ENCODE results near the gene ATP11A.

ATP11A gene

GRCh38 chr13:112808377-112809140 is 118.7 kb downstream of the ATP11A start:
- in situ Hi-C loops (cut with HindIII; ENCODE audit: low sequenced_read_pairs): no loop called here
- DNase-seq (ENCODE audit: low read depth, low spot score): no peak
- TF ChIP-seq CTCF (IDR thresholded peaks at IDR 0.05; ENCODE audit: low read depth, low read length): no peak
- no peak overlapping the region for H3K4me3 ChIP-seq (ENCODE audit: low read depth, low read length)

- DNase-seq (ENCODE audit: low read depth, low spot score): no peak
- in situ Hi-C loops (cut with HindIII; ENCODE audit: low sequenced_read_pairs): no loop called here
- no peak for TF ChIP-seq CTCF (IDR thresholded peaks at IDR 0.05; ENCODE audit: low read depth, low read length)
- no peak overlapping the region for H3K4me3 ChIP-seq (ENCODE audit: low read depth, low read length)
These were observed 119.8 kb downstream of the ATP11A start for GRCh38 chr13:112809332-112810315.

GRCh38 chr13:112810608-112811007 is 120.8 kb downstream of the ATP11A start:
- H3K4me3 ChIP-seq (ENCODE audit: low read depth, low read length): no peak overlapping the region
- DNase-seq (ENCODE audit: low read depth, low spot score): no peak
- no peak for TF ChIP-seq CTCF (IDR thresholded peaks at IDR 0.05; ENCODE audit: low read depth, low read length)
- in situ Hi-C loops (cut with HindIII; ENCODE audit: low sequenced_read_pairs): no loop called here

GRCh38 chr13:112812306-112813055 is 122.6 kb downstream of the ATP11A start:
- H3K4me3 ChIP-seq (ENCODE audit: low read depth, low read length): no peak overlapping the region
- no peak for TF ChIP-seq CTCF (IDR thresholded peaks at IDR 0.05; ENCODE audit: low read depth, low read length)
- in situ Hi-C loops (cut with HindIII; ENCODE audit: low sequenced_read_pairs): no loop called here
- DNase-seq (ENCODE audit: low read depth, low spot score): no peak

GRCh38 chr13:112813552-112813951 is 123.7 kb downstream of the ATP11A start:
- in situ Hi-C loops (cut with HindIII; ENCODE audit: low sequenced_read_pairs): no loop called here
- DNase-seq (ENCODE audit: low read depth, low spot score): no peak
- TF ChIP-seq CTCF (IDR thresholded peaks at IDR 0.05; ENCODE audit: low read depth, low read length): no peak
- H3K4me3 ChIP-seq (ENCODE audit: low read depth, low read length): no peak overlapping the region

Measured in astrocyte of the spinal cord (primary cell).